Right ventricle myocardium superior (tissue), 1 donor: ENCODE measurements around the gene FZR1. TPM values are rescaled to one million over a fixed set of nuclear protein-coding genes. Genes with fewer than 3 reads are reported as not detected.
"Not testable (repeated sequence)": the region's sequence is repeated elsewhere in the genome, so short reads cannot be mapped to it uniquely, and the experiment has no call there.

Experiments
- ATAC-seq: fragments of 200-7000 bp; cut with Tn5 transposase; one replicate; pipeline ENCODE4 v1.9.1; 2020; ENCODE audit warnings: mild to moderate bottlenecking; ENCODE audit not compliant: poor library complexity
- DNase-seq: peaks from one replicate; pipeline ENCODE4 v3.0.0-alpha.2; 2020
- intact Hi-C: fragments of 100-400 bp; cut with DNase I; formaldehyde crosslinking; loops from one replicate; pipeline ENCODE4 v1.11.2; 2022
- total RNA-seq: library from RNA; stranded (reverse); fragmentation: NEBNext Ultra II Directional; extraction: Animal tissue kit (Norgen Biotek cat#: 25700); gene quantifications from one replicate; pipeline ENCODE4 v1.2.1, GENCODE V29; 2021
- donor health status: DM: no; HTN: yes; CAD: no; lungs with severe emphysema.

FZR1 gene
- total RNA-seq, 1 donor from 2014 or later = 19.0 TPM

GRCh38 chr19:3492131-3492839 is 13.8 kb upstream of the FZR1 start:
- intact Hi-C loops = no loop called here
- DNase-seq (no peak), ATAC-seq (no peak)

- DNase-seq (no peak), ATAC-seq (no peak)
- intact Hi-C loops = no loop called here
Measured at GRCh38 chr19:3492919-3493318, 13.2 kb upstream of the FZR1 start.

DNA sequence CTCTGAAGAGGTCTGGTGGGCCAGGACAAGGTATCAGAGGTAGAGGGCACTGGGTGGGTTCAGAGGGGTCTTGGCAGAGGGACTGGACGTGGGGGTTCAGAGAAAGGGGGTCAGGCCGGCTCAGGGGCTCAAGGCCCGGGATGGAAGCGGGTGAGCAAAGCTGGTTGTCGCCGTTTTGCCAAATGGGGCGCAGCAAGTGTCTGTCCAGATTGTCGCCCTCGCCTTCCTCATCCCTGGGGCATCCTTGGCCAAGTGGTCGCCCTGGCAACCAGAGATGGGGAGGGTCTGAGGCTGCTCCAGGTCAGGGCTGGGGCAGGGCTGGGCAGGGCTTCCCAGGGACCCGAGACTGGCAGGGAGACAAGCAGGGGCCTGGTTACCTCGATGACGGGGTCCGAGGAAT is 12.5 kb upstream of the FZR1 start:
- no peak for DNase-seq
- no peak for ATAC-seq
- intact Hi-C loops = no loop called here

DNA sequence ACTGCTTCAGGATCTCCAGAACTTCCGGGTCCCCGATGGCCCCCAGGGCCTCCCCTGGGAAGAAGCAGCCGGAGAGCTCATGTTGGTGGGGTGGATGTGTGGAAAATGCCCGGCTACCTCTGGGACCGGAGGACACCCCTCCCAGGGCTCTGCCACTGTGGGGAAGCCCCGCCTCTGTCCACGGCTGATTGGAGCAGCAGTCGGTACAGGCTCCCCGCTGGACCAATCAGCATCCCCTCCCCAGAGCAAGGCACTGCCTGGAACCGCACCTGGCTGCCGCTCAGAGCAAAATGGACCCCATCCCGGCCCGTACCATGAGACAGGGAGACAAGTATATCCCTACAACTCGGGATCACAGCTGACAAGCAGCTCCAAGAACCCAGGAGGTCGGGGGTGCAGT is 12.1 kb upstream of the FZR1 start:
- ATAC-seq (no peak), DNase-seq (no peak)
- intact Hi-C loops = no loop called here

DNA sequence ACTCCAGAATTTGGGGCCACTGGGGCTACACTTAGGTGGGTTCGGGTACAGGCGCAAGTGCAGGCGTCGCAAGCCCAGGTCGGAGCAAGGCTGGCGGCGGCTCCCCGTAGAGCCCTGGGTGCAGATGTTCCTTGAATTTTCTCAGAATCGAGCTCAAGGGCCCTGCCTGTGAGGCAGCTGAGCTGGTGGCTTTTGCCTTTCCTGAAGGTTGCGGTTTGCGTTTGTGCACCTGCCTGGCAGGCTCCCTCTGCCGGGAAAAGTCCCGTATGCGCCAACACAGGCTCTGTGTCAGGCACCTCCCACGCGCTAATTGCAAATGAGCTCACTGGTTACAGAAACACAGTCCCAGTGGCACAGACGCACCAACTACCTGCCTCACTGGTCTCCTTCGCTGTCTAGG is 11.6 kb upstream of the FZR1 start:
- ATAC-seq = no peak
- DNase-seq = no peak
- intact Hi-C loops = no loop called here

GRCh38 chr19:3496392-3497273 is 9.5 kb upstream of the FZR1 start:
- ATAC-seq = no peak
- intact Hi-C loops = no loop called here
- DNase-seq = no peak

DNA sequence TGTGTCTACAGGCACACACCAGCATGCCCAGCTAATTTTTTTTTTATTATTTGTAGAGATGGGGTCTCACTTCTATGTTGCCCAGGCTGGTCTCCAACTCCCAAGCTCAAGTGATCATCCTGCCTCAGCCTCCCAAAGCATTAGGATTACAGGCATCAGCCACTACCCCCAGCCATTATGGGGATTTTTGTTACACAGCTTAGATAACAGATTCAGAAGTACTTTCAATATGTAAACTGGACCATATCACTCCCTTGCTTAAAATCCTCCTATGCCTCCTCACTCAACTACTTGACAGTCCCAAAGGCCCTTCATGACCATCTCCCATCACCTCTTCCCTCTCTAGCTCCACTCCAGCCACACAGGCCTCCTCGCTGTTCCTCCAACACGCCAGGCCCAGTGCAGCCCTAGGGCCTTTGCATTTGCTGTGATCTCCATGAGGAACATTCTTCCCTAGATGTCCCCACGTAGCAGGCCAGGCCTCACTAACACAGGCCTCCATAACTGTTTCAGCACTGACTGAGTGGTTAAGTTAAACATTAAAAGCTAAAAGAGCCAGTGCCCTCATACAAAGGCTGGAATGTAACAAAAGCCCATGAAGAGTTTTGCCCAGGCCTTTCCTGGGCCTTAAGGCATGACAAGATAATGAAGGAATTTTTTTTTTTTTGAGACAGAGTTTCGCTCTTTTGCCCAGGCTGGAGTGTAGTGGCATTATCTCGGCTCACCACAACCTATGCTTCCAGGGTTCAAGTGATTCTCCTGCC is 8.2 kb upstream of the FZR1 start:
- DNase-seq = no peak
- ATAC-seq = no peak
- intact Hi-C loops = no loop called here

DNA sequence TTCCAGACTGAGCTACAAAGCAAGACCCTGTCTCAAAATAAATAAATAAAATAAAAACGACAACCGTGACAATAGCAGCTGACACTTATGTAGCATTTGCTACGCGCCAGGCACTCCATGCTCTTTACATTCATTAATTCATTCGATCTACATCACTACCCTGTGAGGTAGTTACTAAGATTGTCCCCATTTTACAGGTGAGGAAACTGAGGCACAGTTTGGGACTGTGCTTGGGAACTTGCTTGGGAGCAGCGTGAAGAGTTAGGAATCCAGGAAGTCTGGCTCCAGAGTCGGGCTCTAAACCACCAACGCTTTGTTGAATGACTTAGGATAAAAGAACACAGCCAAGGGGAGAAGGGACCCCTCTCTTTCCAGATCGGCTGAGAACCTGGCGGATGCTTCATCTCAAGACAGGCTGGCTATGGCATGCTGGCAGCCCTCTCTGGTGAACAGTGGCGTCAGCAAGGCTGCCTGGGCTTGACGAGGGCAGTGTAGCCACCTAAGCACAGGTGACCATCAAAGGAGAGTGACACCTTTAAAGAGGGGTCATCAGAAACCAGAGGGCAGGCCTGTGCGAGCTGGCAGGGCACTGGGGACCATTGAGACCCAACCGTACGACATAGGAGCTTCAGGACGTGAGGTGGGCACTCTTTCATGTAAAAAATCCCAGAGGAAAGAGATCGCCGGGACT is 6.2 kb upstream of the FZR1 start:
- intact Hi-C loops = no loop called here
- ATAC-seq = no peak
- no peak for DNase-seq

DNA sequence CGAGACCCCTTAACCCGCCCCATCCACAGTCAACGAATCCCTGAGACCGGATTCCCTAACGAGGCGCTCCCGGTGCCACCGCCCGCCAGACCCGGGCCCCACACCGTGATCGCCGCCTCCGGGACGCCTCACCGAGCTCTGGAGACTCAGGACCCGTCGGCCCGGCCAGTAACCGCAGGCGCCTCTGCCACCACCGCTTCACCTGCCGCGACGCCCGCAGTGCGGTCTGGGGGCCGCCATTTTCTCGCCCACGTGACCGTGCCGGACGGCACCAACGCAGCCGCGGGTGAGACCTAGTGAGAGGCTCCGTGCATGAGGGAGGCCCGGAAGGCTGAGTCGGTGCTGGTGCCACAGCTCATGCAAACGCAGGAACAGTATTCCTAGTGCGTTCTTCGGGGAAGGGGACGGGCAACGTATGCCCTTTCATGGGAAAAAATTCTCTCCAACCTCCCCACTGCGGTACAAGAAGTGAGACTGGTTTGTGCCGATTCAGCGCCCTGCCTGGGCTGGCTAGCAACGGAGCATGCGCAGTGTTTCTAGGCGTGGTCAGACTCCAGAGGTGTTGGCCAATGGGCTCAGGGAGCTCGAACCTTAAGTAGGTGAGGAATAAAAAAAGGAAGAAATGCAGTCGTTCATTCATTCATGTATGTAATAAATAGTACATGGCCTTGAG is 5.5 kb upstream of the FZR1 start, which contains the start of gene DOHH:
TSS of gene DOHH (minus strand) at position 246 of the 673 bp plus-strand sequence. CDS start 3,860 bp downstream, outside the sequence.
- intact Hi-C loops = no loop called here
- ATAC-seq (peak; percentile 97), DNase-seq (peak; percentile 97)

DNA sequence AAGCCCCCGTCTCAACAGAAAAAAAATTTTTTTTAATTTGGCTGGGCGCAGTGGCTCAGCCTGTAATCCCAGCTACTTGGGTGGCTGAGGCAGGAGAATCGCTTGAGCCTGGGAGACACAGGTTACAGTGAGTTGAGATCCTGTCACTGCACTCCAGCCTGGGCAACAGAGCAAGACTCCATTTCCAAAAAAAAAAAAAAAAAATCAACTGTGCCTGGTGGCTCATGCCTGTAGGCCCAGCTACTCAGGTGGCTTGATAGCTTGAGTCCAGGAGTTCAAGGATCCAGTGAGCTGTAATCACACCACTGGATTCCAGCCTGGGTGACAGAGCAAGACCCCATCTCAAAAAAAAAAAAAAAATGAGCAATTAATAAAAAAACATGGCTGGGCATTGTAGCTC is 4.3 kb upstream of the FZR1 start:
- DNase-seq = no peak
- intact Hi-C loops = no loop called here
- ATAC-seq = no peak

DNA sequence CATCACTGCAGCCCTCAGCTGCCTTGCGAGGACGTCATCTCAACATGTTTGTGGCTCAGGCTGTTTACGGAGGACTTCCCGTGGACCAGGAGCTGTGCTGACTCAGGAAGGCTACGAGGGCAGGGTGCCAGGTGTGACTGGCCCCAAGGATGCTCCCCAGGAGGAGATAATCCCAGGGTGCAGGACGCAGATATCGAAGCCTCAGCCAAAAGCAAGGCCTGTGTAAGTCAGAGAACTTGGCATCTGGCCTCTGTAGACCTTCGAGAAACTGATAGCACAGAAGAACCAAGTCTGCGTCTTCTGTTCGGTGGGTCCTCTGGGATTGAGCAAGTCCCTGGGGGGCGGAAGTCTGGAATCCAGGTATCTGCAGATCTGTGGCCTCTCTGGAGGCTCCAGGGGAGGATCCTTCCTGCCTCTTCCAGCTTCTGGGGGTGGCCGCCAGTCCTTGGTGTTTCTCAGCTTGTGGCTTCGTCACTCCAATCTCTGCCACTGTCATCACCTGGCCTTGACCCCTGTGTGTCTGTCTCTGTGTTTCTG is 3.0 kb upstream of the FZR1 start:
- DNase-seq (no peak), ATAC-seq (no peak)
- intact Hi-C loops = no loop called here

- intact Hi-C loops = no loop called here
- DNase-seq (no peak), ATAC-seq (no peak)
Measured at GRCh38 chr19:3504735-3505134, 1.4 kb upstream of the FZR1 start.

- DNase-seq = peak; percentile 66
- intact Hi-C loops = no loop called here
- ATAC-seq = peak; percentile 5
Measured at GRCh38 chr19:3506384-3507340, 551 bp downstream of the FZR1 start.

GRCh38 chr19:3507371-3508120 is 1.4 kb downstream of the FZR1 start:
- intact Hi-C loops = no loop called here
- no peak for ATAC-seq
- no peak for DNase-seq

DNA sequence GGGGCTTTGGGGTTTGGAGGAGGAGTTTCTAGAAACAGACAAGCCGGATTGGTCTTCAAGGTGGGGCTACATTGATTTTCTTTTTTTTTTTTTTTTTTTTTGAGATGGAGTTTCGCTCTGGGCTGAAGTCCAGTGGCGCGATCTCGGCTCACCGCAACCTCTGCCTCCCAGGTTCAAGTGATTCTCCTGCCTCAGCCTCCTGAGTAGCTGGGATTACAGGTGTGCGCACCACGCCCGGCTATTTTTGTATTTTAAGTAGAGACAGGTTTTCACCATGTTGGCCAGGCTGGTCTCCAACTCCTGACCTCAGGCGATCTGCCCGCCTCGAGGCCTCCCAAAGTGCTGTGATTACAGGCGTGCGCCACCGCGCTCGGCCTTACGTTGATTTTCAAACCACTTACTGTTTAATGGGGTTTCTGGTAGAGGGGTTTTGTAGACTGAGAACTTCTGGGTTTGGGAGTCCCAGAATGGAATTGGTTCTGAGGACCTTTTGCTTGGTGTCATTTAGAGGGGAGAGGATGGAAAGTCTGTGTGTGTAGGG is 2.1 kb downstream of the FZR1 start:
- intact Hi-C loops, ATAC-seq, DNase-seq: not testable (repeated sequence)
